Dendritic cell treated with granulocyte-macrophage colony-stimulating factor and Interleukin-4, amounts not matched to agents 40 ng/mL and 50 ng/mL, for 4 days (primary cell): ENCODE results near the gene GPAT3.
A peak's percentile ranks its signal among the peaks of the same experiment; 100 is the strongest.
"Not testable (repeated sequence)": the region's sequence is repeated elsewhere in the genome, so short reads cannot be mapped to it uniquely, and the experiment has no call there.

ENCODE experiments used
- H3K27ac Mint-ChIP-seq: one replicate; pipeline ENCODE4 v1.8.0; 2022; ENCODE audit warnings: mild to moderate bottlenecking, mixed read lengths
- H3K27me3 Mint-ChIP-seq: one replicate; pipeline ENCODE4 v1.8.0; 2022; ENCODE audit warnings: mild to moderate bottlenecking, mixed read lengths
- H3K36me3 Mint-ChIP-seq: one replicate; pipeline ENCODE4 v1.8.0; 2022; ENCODE audit warnings: low read depth, mixed read lengths
- H3K4me1 Mint-ChIP-seq: one replicate; pipeline ENCODE4 v1.8.0; 2022; ENCODE audit warnings: low read depth, mixed read lengths
- H3K4me3 Mint-ChIP-seq: one replicate; pipeline ENCODE4 v1.8.0; 2022; ENCODE audit warnings: mild to moderate bottlenecking, moderate library complexity, mixed read lengths
- H3K9me3 Mint-ChIP-seq: one replicate; pipeline ENCODE4 v1.8.0; 2022; ENCODE audit warnings: mixed read lengths
- intact Hi-C: fragments of 100-400 bp; cut with micrococcal nuclease; formaldehyde crosslinking; loops from one replicate; pipeline ENCODE4 v1.15.0; 2022

Gene GPAT3

DNA sequence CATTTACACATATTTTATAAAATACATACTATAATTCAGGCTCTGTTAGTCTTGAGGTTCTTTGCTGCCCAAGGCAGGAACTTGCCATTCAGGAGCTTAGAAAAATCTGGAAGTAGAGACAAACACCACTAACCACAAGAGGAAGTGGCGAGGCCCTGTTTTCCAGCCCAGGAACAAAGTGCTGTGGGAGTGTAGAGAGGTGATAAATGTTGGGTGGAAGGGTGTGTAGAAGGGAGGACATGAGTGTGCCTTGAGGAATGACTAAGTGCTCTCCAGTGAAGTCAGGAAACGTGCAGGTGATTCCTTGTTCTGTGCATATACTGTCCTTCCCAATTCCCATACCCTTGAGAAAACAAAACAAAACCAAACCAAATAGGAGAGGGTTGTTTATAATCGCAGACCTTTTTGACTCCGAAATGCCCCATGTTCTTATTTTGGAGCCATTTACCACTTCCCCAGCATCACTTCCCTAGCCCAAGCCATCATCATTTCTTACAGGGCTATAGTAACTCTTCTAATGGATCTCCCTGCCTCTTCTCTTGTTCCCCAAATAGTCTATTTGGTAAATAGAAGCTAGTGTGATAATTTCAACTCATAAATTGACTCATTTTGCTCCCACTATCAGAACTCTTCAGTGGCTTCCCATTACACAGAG is 83.2 kb downstream of the GPAT3 start:
- intact Hi-C loops = no loop called here
- Mint-ChIP-seq H3K36me3 (peaks cover 31% of the 10 kb centered on the region), H3K4me3 (peak overlapping the region; percentile 17), H3K4me1 (peaks cover 40% of the 10 kb centered on the region), H3K27me3 (peaks cover 14% of the 10 kb centered on the region), H3K27ac (peak overlapping the region; percentile 55), H3K9me3 (peaks cover 48% of the 10 kb centered on the region)

DNA sequence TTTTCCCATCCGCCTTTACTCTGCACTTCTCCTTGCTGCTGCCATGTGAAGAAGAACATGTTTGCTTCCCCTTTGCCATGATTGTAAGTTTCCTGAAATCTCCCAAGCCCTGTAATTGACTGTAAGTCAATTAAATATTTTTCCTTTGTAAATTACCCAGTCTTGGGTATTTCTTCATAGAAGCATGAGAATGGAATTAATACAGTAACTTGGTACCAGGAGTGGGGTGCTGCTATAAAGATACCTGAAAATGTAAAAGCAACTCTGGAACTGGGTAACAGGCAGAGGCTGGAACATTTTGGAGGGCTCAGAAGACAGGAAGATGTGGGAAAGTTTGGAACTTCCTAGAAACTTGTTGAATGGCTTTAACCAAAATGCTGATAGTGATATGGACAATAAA is 86.2 kb downstream of the GPAT3 start:
- H3K4me3 Mint-ChIP-seq, intact Hi-C loops, H3K27ac Mint-ChIP-seq: not testable (repeated sequence)
- peaks cover 23% of the 10 kb centered on the region for H3K36me3 Mint-ChIP-seq
- H3K9me3 Mint-ChIP-seq = peaks cover 38% of the 10 kb centered on the region
- peaks cover 44% of the 10 kb centered on the region for H3K4me1 Mint-ChIP-seq
- H3K27me3 Mint-ChIP-seq = peaks cover 14% of the 10 kb centered on the region

- Mint-ChIP-seq H3K4me1 (peaks cover 27% of the 10 kb centered on the region), H3K4me3 (no peak overlapping the region), H3K27me3 (peaks cover 13% of the 10 kb centered on the region), H3K27ac (no peak overlapping the region), H3K36me3 (peaks cover 20% of the 10 kb centered on the region), H3K9me3 (peaks cover 30% of the 10 kb centered on the region)
- intact Hi-C loops = no loop called here
Measured at GRCh38 chr4:83625821-83626220, 89.9 kb downstream of the GPAT3 start.

DNA sequence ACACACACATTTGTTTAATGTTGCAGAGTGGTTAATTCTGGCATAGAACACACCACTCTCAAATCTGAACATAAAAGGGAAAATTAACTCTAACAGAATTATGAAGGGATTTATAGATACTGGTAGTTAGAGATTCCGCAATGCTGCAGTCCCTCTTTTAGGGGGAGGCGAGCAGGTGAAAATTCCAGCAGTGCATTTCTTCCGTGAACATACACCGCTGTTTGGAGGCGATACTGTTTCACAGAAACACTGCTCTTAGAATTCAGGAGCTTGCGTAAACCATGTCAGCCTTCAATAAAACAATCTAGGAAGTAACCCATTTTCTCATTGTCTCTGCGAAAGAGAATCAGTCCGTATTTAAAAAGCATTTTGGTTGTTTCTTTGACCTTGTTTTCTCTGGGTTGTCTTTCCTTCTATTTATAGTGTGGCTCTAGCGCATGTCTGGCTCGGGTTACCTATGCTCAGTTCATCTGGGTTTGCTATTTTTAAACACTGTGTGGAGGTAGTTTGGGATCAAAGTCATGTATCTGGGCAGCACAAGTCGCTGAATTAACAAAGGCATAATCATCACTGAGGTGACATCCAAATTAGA is 90.4 kb downstream of the GPAT3 start:
- peaks cover 15% of the 10 kb centered on the region for H3K36me3 Mint-ChIP-seq
- H3K4me1 Mint-ChIP-seq = peaks cover 25% of the 10 kb centered on the region
- H3K27me3 Mint-ChIP-seq = peaks cover 10% of the 10 kb centered on the region
- H3K4me3 Mint-ChIP-seq = no peak overlapping the region
- intact Hi-C loops = no loop called here
- no peak overlapping the region for H3K27ac Mint-ChIP-seq
- H3K9me3 Mint-ChIP-seq = peaks cover 25% of the 10 kb centered on the region

- H3K9me3 Mint-ChIP-seq = no peaks in the 10 kb centered on the region
- H3K4me1 Mint-ChIP-seq = peaks cover 20% of the 10 kb centered on the region
- peaks cover 19% of the 10 kb centered on the region for H3K27me3 Mint-ChIP-seq
- H3K27ac Mint-ChIP-seq = peak overlapping the region; percentile 50
- peak overlapping the region; percentile 50 for H3K4me3 Mint-ChIP-seq
- H3K36me3 Mint-ChIP-seq = no peaks in the 10 kb centered on the region
- intact Hi-C loops = loop anchor here (5.0 to 10.0 kb wide), 2 partner anchors 58 to 265 kb away; no protein-coding TSS in a partner anchor
Measured at GRCh38 chr4:83629945-83630721, 94.2 kb downstream of the GPAT3 start.

DNA sequence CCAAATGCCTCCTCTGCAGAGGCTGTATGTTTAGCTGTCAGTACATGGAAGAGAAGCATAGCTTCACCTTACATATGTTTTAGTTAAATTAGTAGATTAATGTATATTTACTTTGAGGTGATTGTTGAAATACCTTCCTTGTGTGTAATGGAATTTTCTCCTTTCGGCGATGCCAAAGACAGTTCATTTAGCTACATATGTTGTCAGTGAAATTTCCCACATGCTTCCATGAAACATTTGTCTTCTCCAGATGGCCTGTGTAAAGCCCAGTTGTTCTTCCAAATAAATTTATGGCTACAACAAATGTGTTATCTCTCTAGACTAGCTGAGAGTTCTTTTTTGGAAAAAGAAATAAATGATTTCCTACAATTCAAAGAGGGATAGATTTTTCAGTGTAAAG is 95.2 kb downstream of the GPAT3 start:
- Mint-ChIP-seq H3K36me3 (no peaks in the 10 kb centered on the region), H3K9me3 (no peaks in the 10 kb centered on the region), H3K4me1 (peaks cover 20% of the 10 kb centered on the region), H3K27me3 (peaks cover 16% of the 10 kb centered on the region), H3K4me3 (no peak overlapping the region), H3K27ac (no peak overlapping the region)
- intact Hi-C loops = loop anchor here (5.0 to 10.0 kb wide), 2 partner anchors 59 to 266 kb away; no protein-coding TSS in a partner anchor

DNA sequence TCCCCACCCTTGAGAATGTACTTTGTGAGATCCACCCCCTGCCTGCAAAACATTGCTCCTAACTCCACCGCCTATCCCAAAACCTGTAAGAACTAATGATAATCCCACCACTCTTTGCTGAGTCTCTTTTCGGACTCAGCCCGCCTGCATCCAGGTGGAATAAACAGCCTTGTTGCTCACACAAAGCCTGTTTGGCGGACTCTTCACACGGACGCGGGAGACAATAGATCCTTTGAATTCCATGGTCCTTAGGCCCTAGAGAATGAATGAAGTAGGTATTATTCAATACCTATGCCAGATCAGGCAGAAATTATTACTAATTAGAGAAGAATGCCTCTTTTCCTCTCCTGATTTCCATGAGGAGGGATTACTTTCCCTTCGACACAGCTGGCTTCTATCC is 101.0 kb downstream of the GPAT3 start:
- intact Hi-C loops = loop anchor here (10.0 kb wide), 1 partner anchor 272 kb away; no protein-coding TSS in a partner anchor
- Mint-ChIP-seq H3K27ac (no peak overlapping the region), H3K36me3 (no peaks in the 10 kb centered on the region), H3K27me3 (peaks cover 22% of the 10 kb centered on the region), H3K4me1 (peaks cover 17% of the 10 kb centered on the region), H3K9me3 (no peaks in the 10 kb centered on the region), H3K4me3 (no peak overlapping the region)

- H3K4me1 Mint-ChIP-seq = peaks cover 22% of the 10 kb centered on the region
- intact Hi-C loops = loop anchor here (1.0 to 10.0 kb wide), 2 partner anchors 131 to 275 kb away; no protein-coding TSS in a partner anchor
- H3K4me3 Mint-ChIP-seq = no peak overlapping the region
- no peaks in the 10 kb centered on the region for H3K9me3 Mint-ChIP-seq
- peaks cover 20% of the 10 kb centered on the region for H3K27me3 Mint-ChIP-seq
- no peaks in the 10 kb centered on the region for H3K36me3 Mint-ChIP-seq
- H3K27ac Mint-ChIP-seq = no peak overlapping the region
Measured at GRCh38 chr4:83639849-83640493, 104.1 kb downstream of the GPAT3 start.

DNA sequence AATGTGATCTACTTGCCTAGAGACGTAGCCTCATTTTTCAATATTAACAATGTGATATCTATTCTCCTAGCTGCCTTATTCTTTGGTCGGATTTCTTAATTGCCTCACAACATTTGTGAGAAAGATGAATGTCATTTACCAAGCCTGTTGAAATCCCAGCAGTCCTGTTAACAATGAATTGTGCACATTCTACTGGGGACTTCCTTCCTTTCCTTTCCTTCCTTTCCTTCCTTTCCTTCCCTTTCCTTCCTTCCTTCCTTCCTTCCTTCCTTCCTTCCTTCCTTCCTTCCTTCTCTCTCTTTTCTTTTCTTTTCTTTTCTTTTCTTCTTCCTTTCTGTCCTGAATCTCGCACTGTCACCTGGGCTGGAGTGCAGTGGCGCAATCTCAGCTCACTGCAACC is 107.1 kb downstream of the GPAT3 start:
- Mint-ChIP-seq H3K36me3 (no peaks in the 10 kb centered on the region), H3K9me3 (no peaks in the 10 kb centered on the region), H3K4me3 (no peak overlapping the region), H3K27ac (no peak overlapping the region), H3K4me1 (peaks cover 17% of the 10 kb centered on the region), H3K27me3 (peaks cover 25% of the 10 kb centered on the region)
- intact Hi-C loops = no loop called here

DNA sequence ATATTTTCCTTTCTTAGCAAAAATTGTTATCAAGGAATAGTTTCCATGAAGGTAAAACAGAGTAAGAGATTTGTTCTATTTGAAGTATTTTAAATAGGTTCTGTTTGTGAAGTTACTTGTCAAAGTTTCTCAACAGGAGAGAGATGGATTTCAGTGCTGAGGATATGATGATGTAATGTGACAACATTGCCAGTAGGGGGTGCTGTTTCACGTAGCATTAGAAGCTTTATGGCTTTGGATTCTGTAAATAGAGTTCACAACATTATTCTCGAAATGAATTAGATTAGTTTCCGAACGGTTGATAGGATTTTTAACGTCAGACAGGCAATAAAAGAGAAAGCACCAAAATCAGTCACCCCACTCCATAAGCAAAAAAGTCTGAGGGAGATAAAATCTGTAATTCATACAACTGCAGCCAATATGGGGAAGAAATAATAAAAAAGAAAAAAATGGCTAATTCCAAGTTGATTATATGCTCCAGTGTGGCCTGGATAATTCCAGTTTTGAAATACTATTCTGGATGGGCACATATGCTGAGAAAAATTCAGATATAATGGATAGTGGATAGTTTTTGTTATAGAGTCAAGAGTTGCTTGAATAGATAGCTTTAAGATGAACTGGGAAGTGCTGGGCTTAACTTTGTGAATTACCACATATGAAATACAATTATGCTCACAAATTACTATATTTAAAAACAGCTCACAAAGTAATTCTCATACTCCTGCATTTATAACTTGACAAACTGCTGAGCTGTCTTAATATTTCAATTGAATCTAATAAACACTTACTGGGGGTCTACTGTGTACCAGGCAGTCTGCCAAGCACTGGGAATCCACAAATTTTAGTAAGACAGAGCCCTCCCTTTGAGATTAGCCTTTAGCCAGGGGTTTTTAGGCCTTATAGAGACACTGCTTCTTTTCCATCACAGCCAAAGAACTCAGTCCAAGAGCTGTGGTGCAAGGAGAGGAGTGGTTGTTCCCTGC is 109.1 kb downstream of the GPAT3 start:
- H3K4me3 Mint-ChIP-seq = no peak overlapping the region
- H3K27me3 Mint-ChIP-seq = peaks cover 24% of the 10 kb centered on the region
- intact Hi-C loops = loop anchor here (1.0 kb wide), 1 partner anchor 859 kb away; no protein-coding TSS in a partner anchor
- H3K36me3 Mint-ChIP-seq = no peaks in the 10 kb centered on the region
- H3K27ac Mint-ChIP-seq = no peak overlapping the region
- no peaks in the 10 kb centered on the region for H3K9me3 Mint-ChIP-seq
- peaks cover 6% of the 10 kb centered on the region for H3K4me1 Mint-ChIP-seq

- peaks cover 16% of the 10 kb centered on the region for H3K27me3 Mint-ChIP-seq
- H3K4me1 Mint-ChIP-seq = peaks cover 6% of the 10 kb centered on the region
- H3K27ac Mint-ChIP-seq = no peak overlapping the region
- intact Hi-C loops = no loop called here
- no peak overlapping the region for H3K4me3 Mint-ChIP-seq
- H3K36me3 Mint-ChIP-seq = no peaks in the 10 kb centered on the region
- no peaks in the 10 kb centered on the region for H3K9me3 Mint-ChIP-seq
Measured at GRCh38 chr4:83646538-83647239, 110.8 kb downstream of the GPAT3 start.

DNA sequence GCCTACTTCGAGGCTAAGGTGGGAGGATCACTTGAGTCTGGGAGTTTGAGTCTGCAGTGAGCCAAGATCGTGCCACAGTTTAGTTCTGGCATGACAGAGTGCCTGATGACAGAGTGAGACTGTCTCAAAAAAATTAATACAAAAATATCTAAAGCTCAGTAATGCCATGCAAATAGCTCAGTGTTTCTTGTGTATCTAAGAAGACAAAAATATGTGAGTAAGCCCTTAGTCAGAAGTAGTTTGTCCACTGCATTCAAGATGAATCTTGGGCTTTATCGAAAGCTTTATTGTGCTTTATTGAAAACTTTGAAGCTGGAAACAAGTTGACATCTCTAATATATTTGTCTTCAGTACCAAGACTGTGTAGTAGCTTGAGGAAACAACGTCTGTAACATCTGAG is 115.9 kb downstream of the GPAT3 start:
- no peak overlapping the region for H3K4me3 Mint-ChIP-seq
- H3K4me1 Mint-ChIP-seq = no peaks in the 10 kb centered on the region
- intact Hi-C loops = no loop called here
- peaks cover 3% of the 10 kb centered on the region for H3K27me3 Mint-ChIP-seq
- H3K9me3 Mint-ChIP-seq = no peaks in the 10 kb centered on the region
- H3K36me3 Mint-ChIP-seq = no peaks in the 10 kb centered on the region
- H3K27ac Mint-ChIP-seq = no peak overlapping the region
